Effector memory CD8-positive, alpha-beta T cell (primary cell): ENCODE data around the gene LITAF.

Experiments
- ATAC-seq: fragments of 150-1000 bp; cut with Tn5 transposase; replicated peaks from 2 replicates; pipeline ENCODE4 v1.10.0; 2021; ENCODE audit warnings: mild to moderate bottlenecking, moderate library complexity
- DNase-seq, 3 experiments: peaks; one replicate each; pipeline ENCODE4 v3.0.0; 2021
- H3K27ac Mint-ChIP-seq, 2 donors: one replicate each; pipeline ENCODE4 v1.8.0; 2022; ENCODE audit warnings: mild to moderate bottlenecking in 2 of 2, mixed read lengths in 2 of 2, moderate library complexity in 2 of 2
- H3K27me3 Mint-ChIP-seq, 2 donors: one replicate each; pipeline ENCODE4 v1.8.0; 2022; ENCODE audit warnings: mixed read lengths in 2 of 2
- H3K36me3 Mint-ChIP-seq: one replicate; pipeline ENCODE4 v1.8.0; 2022; ENCODE audit warnings: mild to moderate bottlenecking, moderate library complexity, mixed read lengths; ENCODE audit not compliant: insufficient read depth
- H3K4me1 Mint-ChIP-seq, 2 donors: one replicate each; pipeline ENCODE4 v1.8.0; 2022; ENCODE audit warnings: low read depth in 2 of 2, mixed read lengths in 2 of 2
- H3K4me3 Mint-ChIP-seq, 2 donors: one replicate each; pipeline ENCODE4 v1.8.0; 2022; ENCODE audit warnings: mild to moderate bottlenecking in 2 of 2, mixed read lengths in 2 of 2, moderate library complexity in 2 of 2
- H3K9me3 Mint-ChIP-seq, 2 donors: one replicate each; pipeline ENCODE4 v1.8.0; 2022; ENCODE audit warnings: mixed read lengths in 2 of 2

Gene LITAF

GRCh38 chr16:11556945-11557720 lies 29.6 kb downstream of the LITAF start:
- ATAC-seq, result peak; percentile 25

GRCh38 chr16:11556214-11556819 lies 30.4 kb downstream of the LITAF start:
- DNase-seq, result no peak
- H3K27ac Mint-ChIP-seq, result peak overlapping the region; percentile 91 to 97

More at GRCh38 chr16:11556945-11557720, 29.6 kb downstream of the LITAF start:
- peak overlapping the region; percentile 91 to 97 for H3K27ac Mint-ChIP-seq
- DNase-seq, result peak; percentile 30 to 37 (median 33)
- peaks cover 97% of the 10 kb centered on the region for H3K36me3 Mint-ChIP-seq
- no peaks in the 10 kb centered on the region for H3K9me3 Mint-ChIP-seq
- H3K4me3 Mint-ChIP-seq, result peak overlapping the region; percentile 62 to 81
- peaks cover 58 to 77% of the 10 kb centered on the region in 2 donors for H3K4me1 Mint-ChIP-seq
- H3K27me3 Mint-ChIP-seq, result no peaks in the 10 kb centered on the region

GRCh38 chr16:11554053-11554452 lies 32.7 kb downstream of the LITAF start:
- Mint-ChIP-seq H3K9me3 (no peaks in the 10 kb centered on the region), H3K27me3 (no peaks in the 10 kb centered on the region), H3K36me3 (peaks cover 98% of the 10 kb centered on the region)

More at GRCh38 chr16:11556214-11556819, 30.4 kb downstream of the LITAF start:
- no peaks in the 10 kb centered on the region for H3K9me3 Mint-ChIP-seq
- H3K4me3 Mint-ChIP-seq, result peak overlapping the region; percentile 62 to 81
- no peak for ATAC-seq
- peaks cover 50 to 68% of the 10 kb centered on the region in 2 donors for H3K4me1 Mint-ChIP-seq
- H3K36me3 Mint-ChIP-seq, result peaks cover 97% of the 10 kb centered on the region
- no peaks in the 10 kb centered on the region for H3K27me3 Mint-ChIP-seq

GRCh38 chr16:11553371-11553770 lies 33.3 kb downstream of the LITAF start:
- DNase-seq (no peak), ATAC-seq (no peak)
- peak overlapping the region in 1 of 2 donors; percentile 20 for H3K4me3 Mint-ChIP-seq
- peak overlapping the region in 1 of 2 donors; percentile 35 for H3K27ac Mint-ChIP-seq
- peaks cover 98% of the 10 kb centered on the region for H3K36me3 Mint-ChIP-seq
- peaks cover 36 to 59% of the 10 kb centered on the region in 2 donors for H3K4me1 Mint-ChIP-seq
- H3K9me3 Mint-ChIP-seq, result no peaks in the 10 kb centered on the region
- no peaks in the 10 kb centered on the region for H3K27me3 Mint-ChIP-seq

More at GRCh38 chr16:11554053-11554452, 32.7 kb downstream of the LITAF start:
- Mint-ChIP-seq H3K27ac (peak overlapping the region; percentile 23 to 51), H3K4me1 (peaks cover 42 to 65% of the 10 kb centered on the region in 2 donors), H3K4me3 (no peak overlapping the region)
- no peak for ATAC-seq
- no peak for DNase-seq

- H3K4me1 Mint-ChIP-seq, result peaks cover 27 to 51% of the 10 kb centered on the region in 2 donors
- ATAC-seq (no peak), DNase-seq (no peak)
- H3K36me3 Mint-ChIP-seq, result peaks cover 100% of the 10 kb centered on the region
- peak overlapping the region in 1 of 2 donors; percentile 70 for H3K27ac Mint-ChIP-seq
- no peaks in the 10 kb centered on the region for H3K9me3 Mint-ChIP-seq
- no peak overlapping the region for H3K4me3 Mint-ChIP-seq
- H3K27me3 Mint-ChIP-seq, result no peaks in the 10 kb centered on the region
These were observed 34.3 kb downstream of the LITAF start for GRCh38 chr16:11552440-11552839.

- peaks cover 27 to 46% of the 10 kb centered on the region in 2 donors for H3K4me1 Mint-ChIP-seq
- no peak for DNase-seq
- peaks cover 99% of the 10 kb centered on the region for H3K36me3 Mint-ChIP-seq
- H3K4me3 Mint-ChIP-seq, result no peak overlapping the region
- no peak for ATAC-seq
- no peaks in the 10 kb centered on the region for H3K27me3 Mint-ChIP-seq
- H3K9me3 Mint-ChIP-seq, result no peaks in the 10 kb centered on the region
- peak overlapping the region in 1 of 2 donors; percentile 70 for H3K27ac Mint-ChIP-seq
These were observed 34.9 kb downstream of the LITAF start for GRCh38 chr16:11551842-11552241.

GRCh38 chr16:11550791-11551498 lies 35.8 kb downstream of the LITAF start:
- H3K36me3 Mint-ChIP-seq, result peaks cover 98% of the 10 kb centered on the region
- H3K27me3 Mint-ChIP-seq, result no peaks in the 10 kb centered on the region
- H3K9me3 Mint-ChIP-seq, result no peaks in the 10 kb centered on the region
- ATAC-seq (no peak), DNase-seq (no peak)
- peaks cover 18 to 37% of the 10 kb centered on the region in 2 donors for H3K4me1 Mint-ChIP-seq
- peak overlapping the region; percentile 81 to 84 for H3K27ac Mint-ChIP-seq
- H3K4me3 Mint-ChIP-seq, result no peak overlapping the region

GRCh38 chr16:11547118-11547916 lies 39.4 kb downstream of the LITAF start:
- Mint-ChIP-seq H3K27ac (peak overlapping the region in 1 of 2 donors; percentile 14), H3K27me3 (no peaks in the 10 kb centered on the region), H3K36me3 (peaks cover 90% of the 10 kb centered on the region), H3K4me3 (no peak overlapping the region), H3K4me1 (peaks cover 22 to 36% of the 10 kb centered on the region in 2 donors), H3K9me3 (no peaks in the 10 kb centered on the region)
- DNase-seq (no peak), ATAC-seq (no peak)

- peaks cover 21 to 39% of the 10 kb centered on the region in 2 donors for H3K4me1 Mint-ChIP-seq
- no peak overlapping the region for H3K4me3 Mint-ChIP-seq
- H3K9me3 Mint-ChIP-seq, result no peaks in the 10 kb centered on the region
- no peaks in the 10 kb centered on the region for H3K27me3 Mint-ChIP-seq
- ATAC-seq (no peak), DNase-seq (no peak)
- peak overlapping the region in 1 of 2 donors; percentile 34 for H3K27ac Mint-ChIP-seq
- peaks cover 87% of the 10 kb centered on the region for H3K36me3 Mint-ChIP-seq
These were observed 40.1 kb downstream of the LITAF start for GRCh38 chr16:11546608-11547061.

- H3K4me1 Mint-ChIP-seq, result peaks cover 21 to 41% of the 10 kb centered on the region in 2 donors
- H3K4me3 Mint-ChIP-seq, result no peak overlapping the region
- peak overlapping the region; percentile 34 to 47 for H3K27ac Mint-ChIP-seq
- no peak for ATAC-seq
- peaks cover 70% of the 10 kb centered on the region for H3K36me3 Mint-ChIP-seq
- H3K9me3 Mint-ChIP-seq, result no peaks in the 10 kb centered on the region
- no peaks in the 10 kb centered on the region for H3K27me3 Mint-ChIP-seq
- no peak for DNase-seq
These were observed 42.9 kb downstream of the LITAF start for GRCh38 chr16:11543661-11544393.

GRCh38 chr16:11542069-11542744 lies 44.5 kb downstream of the LITAF start:
- peaks cover 61% of the 10 kb centered on the region for H3K36me3 Mint-ChIP-seq
- H3K4me3 Mint-ChIP-seq, result no peak overlapping the region
- H3K27me3 Mint-ChIP-seq, result no peaks in the 10 kb centered on the region
- ATAC-seq, result no peak
- peak overlapping the region; percentile 3 to 58 for H3K27ac Mint-ChIP-seq
- peaks cover 24 to 41% of the 10 kb centered on the region in 2 donors for H3K4me1 Mint-ChIP-seq
- H3K9me3 Mint-ChIP-seq, result no peaks in the 10 kb centered on the region
- DNase-seq, result no peak

- ATAC-seq, result no peak
- H3K9me3 Mint-ChIP-seq, result no peaks in the 10 kb centered on the region
- no peaks in the 10 kb centered on the region for H3K27me3 Mint-ChIP-seq
- H3K4me1 Mint-ChIP-seq, result peaks cover 26 to 40% of the 10 kb centered on the region in 2 donors
- no peak overlapping the region for H3K4me3 Mint-ChIP-seq
- H3K27ac Mint-ChIP-seq, result peak overlapping the region in 1 of 2 donors; percentile 59
- peaks cover 39% of the 10 kb centered on the region for H3K36me3 Mint-ChIP-seq
- no peak for DNase-seq
These were observed 47.1 kb downstream of the LITAF start for GRCh38 chr16:11539641-11540050.
